ENCODE results near the gene C11orf91.

GRCh38 chr11:33687733-33688479 lies 12.7 kb downstream of the C11orf91 start:
- no peak for TF ChIP-seq EZH2phosphoT487 (conservative IDR thresholded peaks at IDR 0.05; ENCODE audit: low read length)
- peak; percentile 27 for TF ChIP-seq CTCF (IDR thresholded peaks at IDR 0.05; ENCODE audit: insufficient read depth, low read length, poor library complexity, severe bottlenecking)

Measured in SU-DHL-6 (cell line).